ENCODE measurements around the gene EDIL3.
"Not testable (repeated sequence)": the region's sequence is repeated elsewhere in the genome, so short reads cannot be mapped to it uniquely, and the experiment has no call there.

EDIL3 gene

DNA sequence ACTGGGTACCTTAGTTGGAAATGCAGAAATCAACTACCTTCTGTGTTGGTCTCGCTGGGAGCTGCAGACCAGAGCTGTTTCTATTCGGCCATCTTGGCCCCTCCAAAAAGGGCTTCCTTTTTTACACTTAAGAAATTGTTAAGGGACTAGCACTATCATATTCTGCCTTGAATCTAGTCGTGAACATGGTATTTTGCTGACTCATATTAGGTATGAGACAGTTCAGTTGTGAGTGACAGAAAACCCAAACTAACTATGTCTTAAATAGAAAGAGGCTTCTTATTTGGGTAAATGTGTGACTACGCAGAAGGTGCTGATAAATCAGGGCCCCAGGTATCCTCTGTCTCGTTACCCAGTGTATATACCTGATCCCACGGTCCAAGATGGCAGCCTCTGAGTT, 298.2 kb downstream of the EDIL3 start:
- no peak overlapping the region for H3K4me3 ChIP-seq (ENCODE audit: low read depth, low read length)

DNA sequence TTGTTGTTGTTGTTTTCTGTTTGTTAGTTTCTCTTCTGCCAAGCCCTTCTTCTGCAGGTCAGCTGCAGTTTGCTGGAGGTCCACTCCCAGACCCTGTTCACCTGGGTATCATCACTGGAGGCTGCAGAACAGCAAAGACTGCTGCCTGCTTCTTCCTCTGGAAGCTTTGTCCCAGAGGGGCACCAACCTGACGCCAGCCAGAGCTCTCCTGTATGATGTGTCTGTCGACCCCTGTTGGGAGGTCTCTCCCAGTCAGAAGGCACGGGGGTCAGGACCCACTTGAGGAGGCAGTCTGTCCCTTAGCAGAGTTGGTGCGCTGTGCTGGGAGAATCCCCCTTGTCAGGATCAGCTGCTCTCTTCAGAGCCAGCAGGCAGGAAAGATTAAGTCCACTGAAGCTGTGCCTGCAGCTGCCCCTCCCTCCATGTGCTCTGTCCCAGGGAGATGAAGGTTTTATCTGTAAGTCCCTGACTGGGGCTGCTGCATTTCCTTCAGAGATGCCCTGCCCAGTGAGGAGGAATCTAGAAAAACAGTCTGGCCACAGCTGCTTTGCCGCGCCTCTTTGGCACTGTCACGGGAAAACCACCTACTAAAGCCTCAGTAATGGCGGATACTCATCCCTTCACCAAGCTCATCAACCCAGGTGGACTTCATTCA, 299.2 kb downstream of the EDIL3 start:
- no peak overlapping the region for H3K4me3 ChIP-seq (ENCODE audit: low read depth, low read length)

DNA sequence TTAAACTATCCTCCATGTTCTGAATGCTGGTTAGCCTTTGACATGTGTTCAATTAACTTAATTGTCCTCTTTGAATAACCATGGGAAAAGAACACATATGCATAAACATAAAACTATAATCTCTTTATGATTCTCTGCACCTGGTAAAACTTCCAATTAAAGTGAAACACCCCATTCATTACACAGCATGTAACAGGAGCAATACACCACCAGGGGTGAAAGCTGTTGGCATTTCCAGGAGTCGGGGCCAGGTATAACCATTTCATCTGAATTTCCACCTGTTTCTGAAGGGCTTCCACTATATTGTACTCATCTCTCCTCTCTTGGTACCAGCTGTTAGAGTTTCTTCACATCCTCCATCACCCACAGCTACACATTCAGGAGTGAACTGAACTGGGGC, 303.8 kb downstream of the EDIL3 start:
- no peak overlapping the region for H3K4me3 ChIP-seq (ENCODE audit: low read depth, low read length)

DNA sequence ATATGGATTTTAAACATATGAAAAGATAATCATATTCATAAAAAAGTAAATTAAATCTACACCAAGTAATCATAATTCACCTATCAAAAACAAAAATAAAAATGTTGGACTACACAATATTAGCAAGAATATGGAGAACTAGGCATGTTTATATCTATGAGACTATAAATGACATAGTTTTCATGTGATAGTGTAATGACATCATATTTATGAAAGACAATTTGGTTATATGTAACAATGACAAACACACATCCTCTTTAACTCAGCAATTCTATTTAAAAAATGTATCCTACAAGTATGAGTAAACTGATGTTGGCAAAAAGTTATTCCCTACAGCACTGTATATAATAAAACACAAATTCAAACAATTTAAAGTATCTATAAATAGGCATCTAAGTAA, 312.3 kb downstream of the EDIL3 start:
- H3K4me3 ChIP-seq (ENCODE audit: low read depth, low read length), result no peak overlapping the region

DNA sequence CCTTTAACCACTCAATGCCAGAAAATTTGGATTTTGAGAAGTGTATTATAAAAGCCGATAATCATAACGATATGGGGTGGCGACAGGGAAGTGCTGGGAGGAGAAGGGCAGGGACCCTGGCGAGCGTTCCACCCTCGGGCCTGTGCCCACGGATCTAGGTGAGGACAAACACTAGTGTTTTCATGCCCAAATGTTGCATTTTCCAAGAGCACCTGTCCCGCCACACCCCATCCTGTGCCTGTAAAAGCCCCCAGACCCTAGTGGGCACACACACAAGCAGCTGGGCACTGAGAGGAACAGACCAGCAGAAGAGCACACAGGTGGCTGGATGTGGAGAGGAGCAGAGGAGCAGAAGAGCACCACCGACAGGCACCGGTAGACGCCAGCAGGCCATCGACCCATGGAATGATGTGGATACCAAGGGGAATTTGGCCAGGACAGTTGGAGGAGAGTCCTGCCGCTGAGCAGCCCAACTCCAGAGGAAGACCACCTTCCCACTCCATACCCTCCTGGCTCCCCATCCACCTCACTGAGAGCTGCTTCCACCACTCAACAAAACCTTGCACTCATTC, 315.0 kb downstream of the EDIL3 start:
- H3K4me3 ChIP-seq (ENCODE audit: low read depth, low read length), result no peak overlapping the region

DNA sequence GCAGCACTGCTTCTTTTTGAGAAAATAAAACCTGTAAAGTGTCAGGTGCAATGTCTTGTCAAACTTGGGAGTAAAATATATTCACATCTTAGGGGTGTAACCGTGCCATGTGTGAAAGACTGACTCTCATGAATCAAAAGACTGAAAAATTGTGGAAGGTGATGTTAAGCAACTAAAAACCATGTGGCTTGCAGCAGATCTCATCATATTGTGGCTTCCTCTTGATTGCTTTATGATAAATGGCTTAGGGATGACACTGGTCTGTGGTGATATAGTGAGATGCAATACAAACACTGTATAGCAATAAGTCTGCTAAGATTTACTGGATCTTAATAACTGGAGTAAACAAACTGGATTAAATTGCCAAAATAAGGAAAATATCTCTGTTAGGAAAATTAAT, 321.6 kb downstream of the EDIL3 start:
- no peak overlapping the region for H3K4me3 ChIP-seq (ENCODE audit: low read depth, low read length)

DNA sequence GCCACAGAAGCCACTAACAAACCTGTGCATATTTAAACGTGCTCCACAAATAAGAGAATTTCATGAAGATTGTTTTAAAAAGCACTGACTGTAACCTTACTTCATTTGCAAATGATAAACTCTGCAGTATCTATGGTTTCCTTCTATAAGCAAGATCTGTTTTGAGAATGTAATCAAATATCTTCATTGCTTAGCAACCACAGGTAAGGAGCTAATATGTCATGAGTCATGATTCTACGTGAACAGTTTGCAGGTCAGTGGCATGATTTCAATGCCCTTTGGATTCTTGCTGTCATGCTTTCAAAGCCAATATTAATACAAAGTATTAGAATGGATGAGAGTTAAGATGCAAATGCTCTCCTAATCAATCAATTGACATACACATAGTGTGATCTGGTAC, 325.0 kb downstream of the EDIL3 start:
- no peak overlapping the region for H3K4me3 ChIP-seq (ENCODE audit: low read depth, low read length)

DNA sequence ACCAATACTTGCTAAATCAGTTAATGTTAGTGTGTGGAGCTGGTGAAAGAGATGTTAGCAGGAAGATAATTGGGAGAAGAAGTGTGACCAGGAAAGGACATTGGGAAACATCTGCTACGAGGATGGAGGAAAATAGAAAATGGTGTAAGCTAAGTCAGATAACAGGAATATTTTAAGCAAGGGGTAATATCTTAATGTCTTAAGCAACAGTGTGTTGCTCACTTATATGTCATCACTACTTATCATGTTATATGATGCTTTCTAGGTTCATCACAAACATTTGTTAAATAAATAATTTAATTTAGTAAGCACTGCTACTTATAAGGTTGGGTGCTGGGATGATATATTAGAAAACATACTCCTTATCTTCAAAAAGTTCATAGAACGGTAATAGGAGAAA, 326.1 kb downstream of the EDIL3 start:
- H3K4me3 ChIP-seq (ENCODE audit: low read depth, low read length), result no peak overlapping the region

DNA sequence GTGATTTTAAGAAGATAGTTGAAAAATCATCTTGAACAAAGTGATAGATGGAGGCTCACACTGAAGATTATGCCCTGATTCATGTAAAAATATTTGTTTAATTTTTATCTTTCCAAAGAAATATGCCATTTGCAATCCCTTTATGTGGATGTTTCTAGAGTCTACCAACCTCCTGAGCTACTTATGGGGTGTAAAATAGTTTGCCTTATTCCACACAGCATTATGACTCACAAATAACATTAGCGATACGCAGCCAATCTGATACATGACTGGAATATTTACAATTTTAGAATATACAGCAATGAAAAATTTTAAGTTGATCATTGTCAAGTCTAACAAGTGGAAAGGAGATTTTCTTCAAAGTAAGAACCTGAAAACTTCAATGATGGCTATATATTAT, 327.5 kb downstream of the EDIL3 start:
- H3K4me3 ChIP-seq (ENCODE audit: low read depth, low read length), result no peak overlapping the region

DNA sequence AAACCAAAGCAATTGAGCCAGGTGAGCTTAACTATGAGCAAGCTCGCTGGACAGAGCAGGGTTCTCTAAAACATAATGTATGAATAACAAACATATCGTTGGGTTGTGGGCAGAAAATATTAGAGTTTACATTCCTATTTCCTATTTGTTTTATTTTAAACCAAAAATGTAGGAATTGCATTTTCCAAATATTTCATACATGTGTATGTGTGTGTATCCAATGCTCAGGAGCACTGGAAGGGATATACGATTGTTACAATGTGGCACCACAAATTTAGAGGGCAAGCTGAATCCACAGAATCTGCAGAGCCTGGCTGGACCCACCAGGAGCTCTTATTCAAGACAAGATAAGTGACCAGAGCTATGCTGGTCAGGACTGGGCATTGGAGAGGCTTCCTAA, 338.7 kb downstream of the EDIL3 start:
- H3K4me3 ChIP-seq (ENCODE audit: low read depth, low read length), result no peak overlapping the region

DNA sequence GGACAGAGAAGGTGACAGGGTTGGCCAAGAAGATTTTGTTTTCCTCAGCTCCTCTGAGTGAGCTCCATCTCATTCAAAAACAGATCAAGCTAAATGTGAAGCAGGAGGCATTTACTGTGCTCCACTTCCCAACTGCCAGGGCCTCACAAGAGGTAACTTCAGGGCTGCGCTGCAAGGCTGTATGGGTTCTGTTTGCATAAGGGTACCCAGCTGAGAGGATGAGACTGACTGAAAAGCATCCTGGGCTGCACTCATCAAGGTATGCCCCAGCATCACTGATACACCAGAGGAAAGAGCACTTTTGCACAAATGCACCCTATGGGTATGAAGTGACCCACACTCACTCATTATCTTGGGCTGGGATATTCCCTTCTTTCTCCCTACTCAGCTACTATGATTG, 347.8 kb downstream of the EDIL3 start:
- H3K4me3 ChIP-seq (ENCODE audit: low read depth, low read length), result no peak overlapping the region

DNA sequence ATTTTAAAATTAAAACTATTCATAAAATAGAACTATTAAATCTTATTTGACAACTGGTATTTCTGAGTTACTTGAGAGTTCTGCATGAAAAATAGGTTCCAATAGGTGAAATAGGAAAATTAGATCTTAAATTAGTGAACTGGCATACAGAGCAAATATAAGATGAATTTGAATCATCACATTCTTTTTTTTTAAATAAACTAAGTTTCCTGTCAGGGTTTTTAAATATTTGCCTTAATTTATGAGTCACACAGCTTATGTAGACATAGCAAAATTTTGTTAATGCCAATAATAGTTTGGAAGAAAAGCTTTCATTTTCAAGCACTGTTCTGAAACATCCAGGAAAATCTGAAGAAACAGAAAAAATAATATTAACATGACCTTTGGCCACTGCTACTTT, 352.4 kb downstream of the EDIL3 start:
- no peak overlapping the region for H3K4me3 ChIP-seq (ENCODE audit: low read depth, low read length)

DNA sequence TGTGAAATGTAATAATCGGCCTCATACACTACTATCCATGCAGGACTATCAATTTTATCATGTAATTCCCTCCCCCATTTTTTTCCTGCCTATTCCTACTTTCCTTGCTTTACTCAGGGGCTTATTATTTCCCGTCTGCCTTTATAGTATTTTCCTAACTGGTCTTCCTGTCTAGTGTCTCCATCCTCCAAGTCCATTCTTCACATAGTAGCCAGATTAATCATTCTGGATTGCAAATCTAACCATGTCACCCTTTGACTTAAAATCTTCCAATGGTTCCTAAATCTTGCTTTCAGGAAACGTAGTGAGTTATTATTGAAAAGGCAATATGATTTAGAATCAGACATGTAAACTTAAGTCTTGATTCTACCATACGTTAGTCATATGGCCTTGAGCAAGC, 356.6 kb downstream of the EDIL3 start:
- no peak overlapping the region for H3K4me3 ChIP-seq (ENCODE audit: low read depth, low read length)

DNA sequence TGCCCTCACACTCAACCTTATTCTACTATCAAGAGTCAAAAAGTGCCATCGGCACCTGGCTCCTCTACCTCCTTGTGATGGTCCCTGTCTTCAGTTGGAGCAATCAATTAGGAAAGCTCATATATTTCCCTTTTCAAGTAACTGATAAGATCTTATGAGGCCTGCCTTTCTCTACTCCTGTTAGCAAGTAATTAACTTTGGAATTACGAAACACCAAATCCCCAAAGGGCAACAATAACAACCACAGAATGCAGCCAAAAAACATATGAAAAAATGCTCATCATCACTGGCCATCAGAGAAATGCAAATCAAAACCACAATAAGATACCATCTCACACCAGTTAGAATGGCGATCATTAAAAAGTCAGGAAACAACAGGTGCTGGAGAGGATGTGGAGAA, 366.2 kb downstream of the EDIL3 start:
- H3K4me3 ChIP-seq (ENCODE audit: low read depth, low read length), result not testable (repeated sequence)

DNA sequence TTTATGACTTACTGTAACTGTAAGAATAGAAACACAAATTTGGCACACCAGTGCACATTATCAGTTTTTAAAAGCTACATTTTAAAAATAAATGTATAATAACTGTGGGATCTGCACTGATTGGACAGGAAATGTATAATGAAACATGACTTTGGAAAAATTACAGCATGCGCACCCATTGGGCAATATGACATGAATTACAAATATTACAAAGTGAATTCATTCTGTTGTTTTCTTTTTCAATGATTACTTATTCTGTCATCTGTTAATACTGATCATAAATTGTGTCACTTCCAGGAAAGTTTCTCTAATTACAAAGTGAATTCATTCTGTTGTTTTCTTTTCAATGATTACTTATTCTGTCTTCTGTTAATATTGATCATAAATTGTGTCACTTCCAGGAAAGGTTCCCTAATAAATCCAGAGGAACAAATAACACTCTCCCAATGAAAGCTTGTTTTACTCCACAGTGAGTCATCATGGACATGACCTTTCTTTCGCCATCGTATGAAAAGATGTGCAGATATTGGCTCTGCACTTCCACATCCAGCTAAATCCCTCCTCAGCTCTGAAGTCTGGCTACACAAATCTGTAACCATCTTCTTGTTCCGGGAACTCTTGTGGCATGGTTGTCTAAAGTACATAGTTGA, 367.0 kb downstream of the EDIL3 start:
- H3K4me3 ChIP-seq (ENCODE audit: low read depth, low read length), result no peak overlapping the region

DNA sequence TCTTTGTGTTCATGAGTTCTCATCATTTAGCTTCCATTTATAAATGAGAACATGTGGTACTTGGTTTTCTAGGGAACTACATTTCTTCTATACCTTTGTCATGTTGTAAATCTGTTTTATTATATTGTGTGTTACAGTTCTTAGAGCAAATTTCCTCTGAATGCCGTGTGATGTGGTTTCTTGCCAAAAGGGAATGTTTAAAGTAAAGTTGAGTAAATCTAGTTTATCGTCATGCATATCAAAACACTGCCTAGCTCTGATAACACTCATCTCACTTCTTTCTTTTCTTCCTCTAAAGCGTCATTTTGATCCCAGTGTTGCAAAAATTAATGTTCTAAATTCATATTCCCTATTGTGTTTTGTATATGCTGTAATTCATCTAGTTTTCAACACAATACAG, 368.6 kb downstream of the EDIL3 start:
- H3K4me3 ChIP-seq (ENCODE audit: low read depth, low read length), result no peak overlapping the region

DNA sequence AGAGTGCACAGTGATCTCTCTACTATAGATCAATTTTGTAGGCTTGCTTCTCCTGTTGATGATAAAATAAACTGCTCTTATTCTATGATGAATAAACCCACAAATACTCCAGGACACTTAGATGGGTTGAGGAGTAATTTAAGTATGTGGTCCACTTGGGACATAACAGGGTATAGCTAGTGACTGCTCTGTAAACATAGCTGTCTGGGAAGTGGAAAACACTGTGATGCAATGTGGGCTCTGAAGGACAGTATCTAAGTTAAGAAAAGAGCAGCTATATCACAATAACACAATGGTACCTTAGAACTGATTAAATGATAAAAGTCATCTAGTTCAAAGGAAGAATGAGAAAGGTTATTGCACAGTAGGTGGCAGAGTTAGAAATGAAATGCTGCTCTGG, 369.7 kb downstream of the EDIL3 start:
- H3K4me3 ChIP-seq (ENCODE audit: low read depth, low read length), result no peak overlapping the region

DNA sequence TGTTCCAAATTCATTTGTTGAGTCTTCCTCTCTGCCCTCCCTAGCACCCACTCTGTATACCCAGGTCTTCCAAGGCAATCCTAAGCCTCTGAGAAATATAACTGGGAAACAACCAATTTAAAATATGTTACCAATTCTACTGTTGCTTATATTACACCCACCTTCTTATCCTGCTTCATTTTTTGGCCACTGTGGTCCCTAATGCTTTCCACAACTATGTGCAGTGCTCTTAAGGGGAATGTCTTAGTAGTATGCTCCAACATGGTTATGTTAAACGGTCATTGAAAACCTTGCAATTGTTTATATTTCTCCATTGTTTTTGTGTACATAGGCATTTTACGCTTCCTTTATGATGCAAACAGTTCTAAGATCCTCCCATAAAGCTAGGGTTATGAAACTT, 390.9 kb downstream of the EDIL3 start:
- no peak overlapping the region for H3K4me3 ChIP-seq (ENCODE audit: low read depth, low read length)

DNA sequence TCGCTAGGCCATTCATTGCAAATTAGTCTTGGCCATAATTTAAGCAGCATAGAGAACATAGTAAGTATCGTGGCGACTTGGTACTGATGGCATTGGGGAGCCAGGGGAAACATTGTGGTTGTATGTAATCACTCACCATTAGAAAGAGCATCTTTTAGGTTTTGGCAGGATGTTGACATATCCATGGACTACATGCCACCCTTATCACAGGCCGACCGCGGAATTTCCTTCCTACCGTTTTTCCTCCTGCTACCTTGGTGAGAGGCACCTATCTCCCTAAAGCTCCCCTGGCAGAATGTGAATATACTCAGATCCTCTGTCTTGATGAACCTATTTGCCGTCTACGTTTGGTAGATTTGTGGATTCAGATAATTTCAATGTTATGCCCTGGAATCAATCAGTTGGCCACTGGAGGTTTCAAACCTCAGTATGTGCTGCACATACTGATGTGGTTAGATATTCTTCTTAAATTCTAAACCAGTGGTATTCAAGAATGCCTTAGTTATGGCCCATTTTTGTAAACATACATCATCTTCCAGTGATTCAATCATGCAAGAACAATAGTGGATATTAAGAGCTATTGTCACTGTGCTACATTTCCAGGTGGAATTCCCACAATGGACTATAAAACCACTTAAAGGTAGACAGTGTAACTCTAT, 393.0 kb downstream of the EDIL3 start:
- no peak overlapping the region for H3K4me3 ChIP-seq (ENCODE audit: low read depth, low read length)

DNA sequence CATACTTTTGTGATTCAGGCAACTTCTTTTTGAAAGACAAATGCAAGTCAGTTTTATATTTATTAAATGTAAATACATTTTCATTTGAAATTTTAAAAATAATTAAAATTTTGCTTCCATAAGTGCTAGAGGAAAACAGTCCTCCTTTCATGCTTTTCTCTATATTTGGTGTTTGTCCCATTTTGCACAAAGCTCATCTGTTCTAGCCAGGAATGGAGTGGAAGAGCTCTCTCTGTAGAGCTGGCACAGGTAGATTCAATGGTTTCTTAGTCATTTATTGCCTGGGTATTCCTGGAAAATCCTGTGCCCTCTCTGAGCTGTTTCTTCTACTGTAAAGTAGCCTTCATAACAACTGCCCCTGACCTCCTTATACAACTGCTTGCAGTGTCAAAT, 396.4 kb downstream of the EDIL3 start:
- H3K4me3 ChIP-seq (ENCODE audit: low read depth, low read length), result no peak overlapping the region

DNA sequence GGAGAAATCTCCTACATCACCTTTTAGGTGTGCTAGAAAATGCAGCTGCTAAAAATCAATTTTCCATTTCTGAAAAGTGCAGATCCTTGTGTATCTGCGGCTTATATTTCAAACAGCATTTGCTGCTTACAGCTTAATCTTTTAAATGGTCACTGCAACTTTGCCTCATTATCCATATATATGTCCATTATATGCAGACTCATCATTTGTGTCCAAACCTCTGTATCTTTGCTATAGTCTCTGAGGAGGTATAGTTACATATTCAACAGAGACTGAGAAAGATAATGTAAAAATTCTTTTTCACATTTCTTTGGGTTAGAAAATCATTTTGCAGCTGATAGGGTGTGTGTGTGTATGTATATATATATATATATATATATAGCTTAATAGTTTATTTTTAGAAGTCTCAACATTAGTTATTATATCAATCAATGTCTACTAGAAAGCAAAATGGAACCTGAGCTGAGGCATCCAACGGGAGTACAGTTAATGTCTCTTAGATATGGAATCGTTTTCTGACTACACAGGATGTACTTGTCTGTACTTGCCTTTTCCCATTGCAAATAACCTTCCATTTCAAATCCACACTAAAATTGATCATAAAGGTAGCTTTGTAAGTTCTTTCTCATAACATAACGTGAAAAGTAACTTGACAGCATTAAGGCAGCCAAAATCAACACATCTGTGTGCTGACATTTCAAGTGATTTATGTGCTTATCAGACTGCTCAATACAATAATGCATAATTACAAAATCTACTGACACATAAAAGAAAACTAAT, 397.0 kb downstream of the EDIL3 start:
- H3K4me3 ChIP-seq (ENCODE audit: low read depth, low read length), result no peak overlapping the region
